ENCODE measurements around the gene ZCCHC24.

DNA sequence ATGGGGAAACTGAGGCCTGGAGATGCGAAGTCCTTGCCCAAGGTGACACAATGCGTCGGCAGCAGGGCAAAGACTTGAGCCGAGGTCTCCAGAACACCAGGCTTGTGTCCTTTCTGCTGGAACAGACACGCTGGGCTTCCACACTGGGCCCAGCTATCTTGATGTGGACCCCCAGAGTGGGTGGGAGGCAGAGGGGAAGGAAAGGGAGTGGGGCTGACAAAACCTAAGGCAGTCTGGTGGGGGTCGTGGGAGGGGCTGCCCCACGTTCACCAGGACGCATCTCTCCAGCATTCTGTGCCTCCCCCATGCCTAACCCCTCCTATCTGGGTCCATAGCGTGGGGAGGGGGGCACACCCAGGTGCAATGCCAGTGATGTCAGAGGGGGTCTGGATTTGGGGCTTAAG is 60.0 kb downstream of the ZCCHC24 start:
- TF ChIP-seq EZH2 (IDR thresholded peaks at IDR 0.05; ENCODE audit: borderline replicate concordance, low read depth, low read length, severe bottlenecking) (no peak), POLR2A (IDR thresholded peaks at IDR 0.05; ENCODE audit: low read depth, low read length) (no peak), POLR2AphosphoS5 (IDR thresholded peaks at IDR 0.05; ENCODE audit: insufficient read depth, low read depth, low read length) (no peak), MAX (IDR thresholded peaks at IDR 0.05; ENCODE audit: insufficient read depth, insufficient read length) (no peak), JUN (IDR thresholded peaks at IDR 0.05; ENCODE audit: borderline replicate concordance, insufficient read depth, insufficient read length, low read depth) (no peak), FOS (IDR thresholded peaks at IDR 0.05; ENCODE audit: borderline replicate concordance, insufficient read depth, low read length) (no peak), MYC (IDR thresholded peaks at IDR 0.05; ENCODE audit: low read depth, low read length) (no peak), GATA2 (IDR thresholded peaks at IDR 0.05; ENCODE audit: insufficient read depth, insufficient read length, low read depth, low read length) (no peak)
- TF ChIP-seq, protein P1, sequence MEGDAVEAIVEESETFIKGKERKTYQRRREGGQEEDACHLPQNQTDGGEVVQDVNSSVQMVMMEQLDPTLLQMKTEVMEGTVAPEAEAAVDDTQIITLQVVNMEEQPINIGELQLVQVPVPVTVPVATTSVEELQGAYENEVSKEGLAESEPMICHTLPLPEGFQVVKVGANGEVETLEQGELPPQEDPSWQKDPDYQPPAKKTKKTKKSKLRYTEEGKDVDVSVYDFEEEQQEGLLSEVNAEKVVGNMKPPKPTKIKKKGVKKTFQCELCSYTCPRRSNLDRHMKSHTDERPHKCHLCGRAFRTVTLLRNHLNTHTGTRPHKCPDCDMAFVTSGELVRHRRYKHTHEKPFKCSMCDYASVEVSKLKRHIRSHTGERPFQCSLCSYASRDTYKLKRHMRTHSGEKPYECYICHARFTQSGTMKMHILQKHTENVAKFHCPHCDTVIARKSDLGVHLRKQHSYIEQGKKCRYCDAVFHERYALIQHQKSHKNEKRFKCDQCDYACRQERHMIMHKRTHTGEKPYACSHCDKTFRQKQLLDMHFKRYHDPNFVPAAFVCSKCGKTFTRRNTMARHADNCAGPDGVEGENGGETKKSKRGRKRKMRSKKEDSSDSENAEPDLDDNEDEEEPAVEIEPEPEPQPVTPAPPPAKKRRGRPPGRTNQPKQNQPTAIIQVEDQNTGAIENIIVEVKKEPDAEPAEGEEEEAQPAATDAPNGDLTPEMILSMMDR (IDR thresholded peaks at IDR 0.05; ENCODE audit: extremely low read depth in 1 of 2, insufficient read depth in 1 of 2, low read depth in 1 of 2, low read length in 2 of 2) = no peak

Data from endothelial cell of umbilical vein (primary cell).